Kidney epithelial cell (primary cell): ENCODE data around the gene TM9SF1. TPM values are rescaled to one million over a fixed set of nuclear protein-coding genes. Genes with fewer than 3 reads are reported as not detected.

Experiments
- DNase-seq: peaks from one replicate; pipeline ENCODE4 v3.0.0-alpha.2; 2010; ENCODE audit warnings: low read depth
- H3K27me3 ChIP-seq: 2 replicates; pipeline ENCODE4 v1.6.0; 2011; ENCODE audit warnings: low read length; ENCODE audit not compliant: control insufficient read depth, insufficient read depth
- H3K36me3 ChIP-seq: 2 replicates; pipeline ENCODE4 v1.5.1; 2011; ENCODE audit warnings: low read length; ENCODE audit not compliant: control insufficient read depth, insufficient read depth
- H3K4me3 ChIP-seq: 2 replicates; pipeline ENCODE4 v1.5.1; 2011; ENCODE audit warnings: low read depth, mild to moderate bottlenecking, control low read depth, low read length
- CTCF ChIP-seq: IDR thresholded peaks from 2 replicates; pipeline ENCODE4 v1.5.1; 2011; ENCODE audit warnings: mild to moderate bottlenecking, moderate library complexity, low read length, control low read depth, inconsistent platforms; ENCODE audit not compliant: insufficient read depth, poor library complexity, severe bottlenecking
- total RNA-seq: library from RNA; depleted of rRNA; stranded (reverse); fragments of >200 nt; gene quantifications from 2 replicates; pipeline ENCODE4 v1.2.3, GENCODE V29; 2015

Gene TM9SF1
- total RNA-seq, 1 donor from 2014 or later, result 55.6 TPM

GRCh38 chr14:24145219-24145618, 50.0 kb downstream of the TM9SF1 start:
- Histone ChIP-seq H3K27me3 (no peaks in the 10 kb centered on the region), H3K4me3 (no peak overlapping the region), H3K36me3 (peaks cover 2% of the 10 kb centered on the region)
- no peak for DNase-seq
- TF ChIP-seq CTCF, result no peak

- no peaks in the 10 kb centered on the region for H3K36me3 ChIP-seq
- DNase-seq, result no peak
- H3K27me3 ChIP-seq, result no peaks in the 10 kb centered on the region
- no peak overlapping the region for H3K4me3 ChIP-seq
- no peak for TF ChIP-seq CTCF
Observed at GRCh38 chr14:24144451-24144850, 50.8 kb downstream of the TM9SF1 start.

GRCh38 chr14:24143511-24143910, 51.7 kb downstream of the TM9SF1 start:
- no peak for DNase-seq
- Histone ChIP-seq H3K4me3 (no peak overlapping the region), H3K36me3 (peaks cover 2% of the 10 kb centered on the region), H3K27me3 (no peaks in the 10 kb centered on the region)
- TF ChIP-seq CTCF, result no peak

GRCh38 chr14:24141097-24141880, 54.0 kb downstream of the TM9SF1 start, which contains the start of gene EMC9:
Gene EMC9, minus strand, starts transcription at chr14:24141591. Its CDS starts 287 bp downstream, at chr14:24141304.
- Histone ChIP-seq H3K36me3 (peaks cover 2% of the 10 kb centered on the region), H3K4me3 (peak within 1 kb of the TSS; percentile 91), H3K27me3 (no peaks in the 10 kb centered on the region)
- peak; percentile 98 for DNase-seq
- TF ChIP-seq CTCF, result peak; percentile 35

GRCh38 chr14:24139272-24139934, 55.8 kb downstream of the TM9SF1 start:
- Histone ChIP-seq H3K4me3 (no peak overlapping the region), H3K27me3 (no peaks in the 10 kb centered on the region), H3K36me3 (peaks cover 2% of the 10 kb centered on the region)
- no peak for TF ChIP-seq CTCF
- no peak for DNase-seq

Other genes with a start within 250 kb of the TM9SF1 start
- 25.0 and 36.4 TPM in 2 replicates for gene DHRS4, start 241.7 kb downstream of the TM9SF1 start, total RNA-seq
- 6.4 and 16.7 TPM in 2 replicates for gene DHRS4L2, start 206.5 kb downstream of the TM9SF1 start, total RNA-seq
- 1.5 and 2.3 TPM in 2 replicates for gene CARMIL3, start 143.4 kb downstream of the TM9SF1 start, total RNA-seq
- not detected in 2 replicates for gene CPNE6, start 123.9 kb downstream of the TM9SF1 start, total RNA-seq
- gene PCK2, start 101.1 kb downstream of the TM9SF1 start, total RNA-seq, result 127 and 142 TPM in 2 replicates
- 63.3 and 83.9 TPM in 2 replicates for gene DCAF11, start 80.7 kb downstream of the TM9SF1 start, total RNA-seq
- gene NRL, start 80.5 kb downstream of the TM9SF1 start, total RNA-seq, result 3.6 and 4.8 TPM in 2 replicates
- not detected in 2 replicates for gene FITM1, start 64.8 kb downstream of the TM9SF1 start, total RNA-seq
- 216 and 234 TPM in 2 replicates for gene PSME1, start 59.2 kb downstream of the TM9SF1 start, total RNA-seq
- gene EMC9, start 53.9 kb downstream of the TM9SF1 start, total RNA-seq, result 17.1 and 23.2 TPM in 2 replicates
- 110 and 115 TPM in 2 replicates for gene PSME2, start 48.8 kb downstream of the TM9SF1 start, total RNA-seq
- 70.7 and 77.0 TPM in 2 replicates for gene RNF31, start 47.9 kb downstream of the TM9SF1 start, total RNA-seq
- 66.5 and 71.3 TPM in 2 replicates for gene IRF9, start 34.2 kb downstream of the TM9SF1 start, total RNA-seq
- gene REC8, start 23.4 kb downstream of the TM9SF1 start, total RNA-seq, result 69.2 and 77.8 TPM in 2 replicates
- gene IPO4, start 6.6 kb downstream of the TM9SF1 start, total RNA-seq, result 59.3 and 67.2 TPM in 2 replicates
- not detected in 2 replicates for gene TSSK4, start 10.3 kb upstream of the TM9SF1 start, total RNA-seq
- 92.8 and 112 TPM in 2 replicates for gene CHMP4A, start 18.0 kb upstream of the TM9SF1 start, total RNA-seq
- gene MDP1, start 20.6 kb upstream of the TM9SF1 start, total RNA-seq, result 11.8 and 19.9 TPM in 2 replicates
- 157 and 180 TPM in 2 replicates for gene NEDD8, start 36.9 kb upstream of the TM9SF1 start, total RNA-seq
- gene GMPR2, start 37.5 kb upstream of the TM9SF1 start, total RNA-seq, result 54.7 and 56.6 TPM in 2 replicates
- gene TINF2, start 47.2 kb upstream of the TM9SF1 start, total RNA-seq, result 57.3 and 67.2 TPM in 2 replicates
- 3.1 and 12.3 TPM in 2 replicates for gene TGM1, start 67.7 kb upstream of the TM9SF1 start, total RNA-seq
- 54.0 and 59.2 TPM in 2 replicates for gene RABGGTA, start 76.2 kb upstream of the TM9SF1 start, total RNA-seq
- gene DHRS1, start 104.3 kb upstream of the TM9SF1 start, total RNA-seq, result 44.9 and 48.5 TPM in 2 replicates
- gene NOP9, start 104.4 kb upstream of the TM9SF1 start, total RNA-seq, result 27.1 and 28.7 TPM in 2 replicates
- gene CIDEB, start 112.5 kb upstream of the TM9SF1 start, total RNA-seq, result 1.1 and 3.8 TPM in 2 replicates
- gene LTB4R2, start 114.7 kb upstream of the TM9SF1 start, total RNA-seq, result 1.5 and 8.0 TPM in 2 replicates
- 2.8 and 4.7 TPM in 2 replicates for gene LTB4R, start 116.1 kb upstream of the TM9SF1 start, total RNA-seq
- 4.0 and 9.0 TPM in 2 replicates for gene ADCY4, start 139.6 kb upstream of the TM9SF1 start, total RNA-seq
- 2.3 and 2.9 TPM in 2 replicates for gene RIPK3, start 144.6 kb upstream of the TM9SF1 start, total RNA-seq
- gene NFATC4, start 172.7 kb upstream of the TM9SF1 start, total RNA-seq, result 8.0 and 14.0 TPM in 2 replicates
- gene NYNRIN, start 203.6 kb upstream of the TM9SF1 start, total RNA-seq, result 6.0 and 6.3 TPM in 2 replicates
- gene CBLN3, start 234.2 kb upstream of the TM9SF1 start, total RNA-seq, result 0.34 and 0.88 TPM in 2 replicates
- 44.0 and 47.8 TPM in 2 replicates for gene KHNYN, start 234.5 kb upstream of the TM9SF1 start, total RNA-seq
- gene SDR39U1, start 247.3 kb upstream of the TM9SF1 start, total RNA-seq, result 29.7 and 44.8 TPM in 2 replicates